SKM-1 treated with dmso at 0.1 percent for 144 hours (cell line): ENCODE data around the gene SCNN1A.
"Not testable (repeated sequence)": the region's sequence is repeated elsewhere in the genome, so short reads cannot be mapped to it uniquely, and the experiment has no call there.

Experiments used
- DNase-seq: peaks from one replicate; lab custom pipeline; 2025; ENCODE audit not compliant: unreplicated experiment; lab: John Stamatoyannopoulos, UW

Gene SCNN1A

GRCh38 chr12:6351622-6352021 lies 23.7 kb downstream of the SCNN1A start:
- no peak for DNase-seq

DNA sequence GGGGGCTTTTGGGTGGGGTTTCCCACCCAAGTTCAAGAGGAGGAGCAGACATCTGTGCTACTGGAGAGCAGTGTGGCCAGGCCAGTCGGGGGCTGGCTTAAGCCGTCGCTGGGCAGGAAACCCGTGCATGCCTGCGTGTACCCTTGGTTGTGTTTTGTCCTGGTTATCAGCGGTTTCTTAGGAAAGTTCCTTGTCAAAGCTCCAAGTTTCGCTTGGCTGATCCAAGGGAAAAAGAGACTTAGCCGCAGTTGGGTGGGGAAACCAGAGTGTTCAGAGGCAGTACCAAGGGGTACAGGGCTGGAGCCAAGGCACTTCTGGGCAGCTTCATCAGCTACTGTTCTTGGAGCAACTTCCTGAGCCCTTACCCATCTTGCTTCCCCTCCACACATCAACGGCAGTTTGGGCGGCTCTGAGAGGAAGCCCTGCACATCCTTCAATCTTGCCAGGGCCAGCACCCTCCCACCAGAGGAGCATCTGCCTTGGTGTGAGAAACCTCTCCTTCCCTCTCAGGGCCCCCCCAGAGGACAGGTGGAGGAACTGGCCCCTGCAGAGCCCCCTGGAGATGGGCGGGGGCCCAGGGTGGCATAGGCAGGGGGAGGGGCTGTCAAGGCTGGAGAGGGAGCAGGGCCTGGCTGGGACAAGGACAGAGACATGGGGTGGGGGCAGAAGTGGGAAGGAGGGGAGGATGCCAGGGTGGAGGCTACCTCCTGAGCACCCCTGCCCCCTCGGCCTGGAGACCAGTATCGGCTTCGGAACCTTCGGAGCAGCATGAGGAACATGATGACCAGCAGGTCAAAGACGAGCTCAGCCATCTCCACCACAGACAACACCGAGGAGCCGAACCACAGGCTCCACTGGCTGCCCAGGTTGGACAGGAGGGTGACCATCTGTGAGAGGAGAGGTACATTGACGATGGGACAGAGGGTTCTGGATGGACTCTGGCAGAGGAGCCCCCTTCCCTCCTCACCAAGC lies 27.7 kb downstream of the SCNN1A start:
- DNase-seq: no peak

GRCh38 chr12:6346942-6347341 lies 28.4 kb downstream of the SCNN1A start:
- DNase-seq: no peak

DNA sequence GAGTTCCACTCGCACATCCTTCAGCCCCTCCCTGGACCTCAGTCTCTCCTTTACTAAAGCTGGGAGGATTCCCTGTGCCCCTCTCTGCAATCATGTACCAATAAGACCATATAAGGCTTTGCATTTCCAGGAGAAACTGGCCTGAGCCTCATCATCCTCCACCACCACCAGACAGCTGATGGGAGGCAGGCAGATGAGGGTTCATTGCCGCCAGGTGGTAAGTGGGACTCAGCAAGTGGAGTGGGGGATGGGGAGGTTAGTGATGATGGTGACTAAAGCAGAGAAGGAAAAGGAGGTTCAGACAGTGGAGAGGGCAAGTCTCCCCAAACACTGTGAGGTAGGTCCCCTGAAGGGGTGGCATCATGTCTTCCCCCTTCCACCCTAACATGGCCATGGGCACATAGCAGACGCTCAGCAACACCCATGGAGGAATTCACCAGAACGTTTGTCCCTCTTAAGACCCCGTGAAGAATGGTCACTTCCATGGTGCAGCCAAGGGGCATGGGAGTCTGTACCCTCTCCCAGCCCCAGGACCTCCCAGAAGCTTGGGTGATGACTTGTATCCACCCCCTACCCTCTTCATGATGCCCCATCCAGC lies 29.0 kb downstream of the SCNN1A start:
- DNase-seq: no peak

DNA sequence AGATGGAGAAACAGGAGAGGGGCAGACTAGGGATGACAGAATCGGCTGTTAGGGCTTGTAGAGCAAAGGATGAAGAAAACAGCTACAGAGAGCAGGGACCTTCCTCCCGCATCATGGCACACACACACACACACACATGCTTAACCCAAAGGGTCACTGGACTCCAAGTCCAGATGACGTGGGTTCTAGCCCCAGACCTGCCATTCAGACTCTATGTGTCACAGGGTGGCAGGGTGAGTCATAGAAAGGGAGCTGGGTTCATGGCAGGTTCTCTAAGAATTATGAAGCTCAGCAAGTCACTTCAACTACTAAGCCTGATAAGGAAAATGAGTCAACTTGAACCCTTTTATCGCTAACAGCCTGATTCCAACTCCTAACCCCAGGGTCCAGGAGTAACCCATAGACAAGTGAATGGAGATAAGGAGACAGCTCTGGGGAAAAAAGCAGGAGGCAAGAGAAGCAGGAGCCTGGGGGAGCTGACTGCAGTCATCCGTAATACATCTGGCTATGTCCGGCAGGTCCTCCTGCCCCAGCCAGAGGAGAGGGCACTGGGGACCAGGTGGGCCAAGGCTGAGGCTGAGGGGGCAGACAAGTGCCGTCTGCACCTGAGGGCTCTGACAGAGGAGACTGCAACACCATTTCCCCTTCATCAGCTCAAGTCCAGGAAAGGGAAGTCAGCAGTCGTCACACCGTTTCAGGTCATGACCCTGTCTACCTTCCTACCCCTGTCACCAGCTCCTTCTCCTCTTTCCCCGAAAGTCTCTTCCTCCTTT lies 29.9 kb downstream of the SCNN1A start:
- DNase-seq: peak; percentile 42

DNA sequence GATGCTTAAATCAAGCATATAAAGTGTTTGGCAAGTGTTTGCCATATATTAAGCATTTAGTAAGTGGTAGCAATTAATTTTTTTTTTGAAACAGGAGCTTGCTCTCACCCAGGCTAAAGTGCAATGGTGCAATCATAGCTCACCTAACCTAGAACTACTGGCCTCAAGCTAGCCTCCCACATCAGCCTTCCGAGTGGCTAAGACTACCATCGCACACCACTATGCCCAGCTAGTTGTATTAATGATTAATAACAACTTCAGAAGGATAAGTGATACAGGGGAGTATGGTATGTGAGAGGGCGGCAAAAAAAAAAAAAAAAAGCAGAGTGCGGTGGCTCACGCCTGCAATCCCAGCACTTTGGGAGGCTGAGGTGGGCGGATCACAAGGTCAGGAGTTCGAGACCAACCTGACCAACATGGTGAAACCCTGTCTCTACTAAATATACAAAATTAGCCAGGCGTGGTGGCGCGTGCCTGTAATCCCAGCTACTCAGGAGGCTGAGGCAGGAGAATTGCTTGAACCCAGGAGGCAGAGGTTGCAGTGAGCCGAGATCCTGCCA lies 31.2 kb downstream of the SCNN1A start:
- not testable (repeated sequence) for DNase-seq

DNA sequence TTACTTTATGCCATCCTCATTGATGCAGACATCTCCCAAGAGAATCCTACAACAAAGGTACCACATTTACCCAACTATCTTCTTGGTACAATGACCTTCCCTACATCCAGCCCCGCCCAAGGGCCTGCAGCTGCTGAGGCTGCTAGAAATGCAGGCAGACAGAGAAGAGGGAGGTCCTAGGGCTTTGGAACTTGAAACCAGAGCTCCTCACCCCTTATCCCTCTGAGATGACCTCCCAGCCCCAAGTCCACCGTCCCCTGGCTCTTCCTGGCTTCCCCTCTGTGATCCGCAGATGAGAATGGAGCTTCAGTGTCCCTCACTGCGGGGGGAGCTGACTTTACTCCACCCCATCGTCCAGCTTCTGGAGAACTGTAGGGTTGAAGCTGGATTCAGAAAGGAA lies 31.8 kb downstream of the SCNN1A start:
- no peak for DNase-seq

DNA sequence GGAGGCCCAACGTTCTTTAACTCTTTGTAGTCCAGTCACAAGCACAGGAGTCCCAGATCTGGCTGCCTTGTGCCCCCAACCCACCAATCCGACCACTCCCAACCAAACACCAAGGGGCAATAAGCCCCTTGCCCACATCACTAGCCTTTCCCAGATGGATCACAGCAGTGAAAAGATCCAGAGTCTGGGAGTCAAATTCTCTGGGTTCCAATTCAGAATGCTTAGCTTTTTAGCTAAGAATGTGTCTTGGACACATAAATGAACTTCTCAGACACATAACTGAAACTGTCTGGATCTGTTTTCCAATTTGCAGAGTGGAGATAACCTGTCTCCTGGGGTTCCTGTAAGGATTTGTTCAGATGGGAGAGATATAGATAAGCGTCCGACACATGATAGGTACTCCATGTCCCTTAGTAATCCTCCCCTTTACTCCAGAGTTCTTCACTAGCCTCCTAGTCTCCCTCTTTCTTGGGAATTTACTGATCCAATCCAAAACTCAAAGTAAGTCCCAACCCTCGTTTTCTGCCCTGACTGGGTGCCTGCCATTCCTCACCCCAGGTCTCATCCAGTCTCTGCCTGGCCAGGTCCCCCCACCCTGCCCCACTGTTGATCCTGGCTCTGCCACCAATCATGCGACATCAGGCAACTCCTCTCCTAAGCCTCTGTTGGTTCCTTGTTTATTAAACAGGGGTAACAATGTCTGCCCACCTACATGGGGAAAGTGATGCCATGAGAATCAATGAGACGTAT lies 33.0 kb downstream of the SCNN1A start:
- DNase-seq: no peak

DNA sequence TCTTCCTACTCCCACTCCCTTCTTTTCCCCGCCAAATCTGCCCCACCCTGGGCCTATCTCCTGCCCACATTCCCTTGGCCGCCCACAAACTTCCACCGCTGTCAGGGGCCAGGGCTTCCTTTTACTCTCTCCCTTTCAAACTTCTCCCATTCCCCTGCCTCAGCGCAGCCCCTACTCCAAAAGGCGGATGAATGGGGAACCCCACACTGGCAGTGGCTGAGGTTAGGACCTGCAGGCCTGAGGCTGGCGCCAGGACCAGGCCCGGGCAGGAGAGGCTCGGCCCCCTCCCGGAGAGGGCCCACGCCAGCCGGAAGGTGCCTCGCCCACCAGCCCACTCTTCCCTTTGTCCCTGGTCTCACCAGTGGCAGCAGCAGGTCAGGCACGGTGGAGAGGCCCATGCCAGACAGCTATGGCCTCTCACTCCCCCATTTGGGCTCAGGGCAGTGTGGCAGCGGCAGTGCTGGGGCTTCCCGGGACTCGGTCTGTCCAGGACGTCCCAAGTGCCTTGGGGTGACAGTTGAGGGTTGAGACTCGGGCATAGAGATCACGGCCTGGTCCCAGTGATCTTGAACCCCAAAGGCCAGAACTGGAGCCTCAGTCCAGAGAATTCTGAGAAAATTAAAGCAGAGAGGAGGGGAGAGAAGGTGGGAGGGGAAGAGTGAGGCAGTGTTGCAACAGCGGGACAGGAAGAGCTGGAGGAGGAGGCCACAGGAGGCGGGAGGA lies 33.8 kb downstream of the SCNN1A start, which contains the start of gene TNFRSF1A:
TNFRSF1A (minus strand) TSS at position 660 of the 723 bp plus-strand sequence; CDS start at position 398, 262 bp downstream.
- peak; percentile 77 for DNase-seq

DNA sequence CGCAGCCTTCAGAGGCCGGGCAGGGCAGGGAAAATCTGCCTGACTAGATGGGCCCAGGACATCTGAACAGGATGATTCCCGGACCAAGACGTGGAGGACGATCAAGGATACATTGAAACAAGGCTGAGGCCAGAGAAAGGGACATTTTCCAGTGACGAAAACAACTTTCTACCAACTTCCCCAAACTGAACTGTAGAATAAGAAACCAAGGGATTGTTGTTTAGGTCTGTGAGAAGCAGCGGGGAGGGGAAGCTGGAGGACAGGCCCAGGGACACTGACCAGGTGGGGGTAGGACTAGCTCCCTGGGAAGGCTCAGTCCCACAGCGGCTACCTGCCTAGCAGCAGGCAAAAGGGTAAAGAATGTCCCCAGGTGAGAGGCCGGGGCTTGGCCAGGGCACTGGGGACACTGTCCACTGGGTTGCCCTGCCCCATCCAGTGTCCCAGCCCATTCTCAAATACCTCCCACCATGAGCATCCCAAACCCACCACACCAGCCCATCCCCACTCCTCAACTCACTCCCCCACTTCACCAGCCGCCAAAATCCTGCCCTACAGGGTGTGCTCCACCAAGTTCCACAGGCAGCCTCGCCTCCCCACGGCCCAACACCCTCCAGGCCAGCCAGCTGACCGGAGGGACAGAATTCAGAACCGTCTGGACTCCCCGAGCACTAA lies 34.5 kb downstream of the SCNN1A start:
- peak; percentile 16 for DNase-seq

- DNase-seq: no peak
Measured at GRCh38 chr12:6340032-6340638, 35.2 kb downstream of the SCNN1A start.

DNA sequence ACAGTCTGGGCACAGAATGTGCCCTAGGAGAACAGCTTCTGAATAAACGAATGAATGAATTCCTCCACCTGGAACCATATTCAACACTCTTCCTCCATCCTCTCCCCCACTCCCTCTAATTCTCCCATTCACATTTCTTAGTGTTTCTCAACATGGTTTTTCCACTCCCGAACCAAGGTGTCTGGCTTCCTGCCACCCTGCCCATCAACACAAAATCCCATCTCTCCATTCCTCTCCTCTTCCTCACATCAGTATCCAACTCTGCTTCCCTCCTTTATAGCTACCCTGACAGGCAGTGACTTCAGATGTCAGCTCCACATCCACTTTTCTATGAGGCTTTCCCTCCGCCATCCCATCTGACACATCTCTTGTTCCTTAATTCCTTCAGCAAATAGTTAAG lies 36.4 kb downstream of the SCNN1A start:
- DNase-seq: no peak

- DNase-seq: not testable (repeated sequence)
Measured at GRCh38 chr12:6338536-6338935, 36.8 kb downstream of the SCNN1A start.

- DNase-seq: no peak
Measured at GRCh38 chr12:6337958-6338433, 37.4 kb downstream of the SCNN1A start.

- peak; percentile 16 for DNase-seq
Measured at GRCh38 chr12:6336889-6337853, 38.2 kb downstream of the SCNN1A start.

DNA sequence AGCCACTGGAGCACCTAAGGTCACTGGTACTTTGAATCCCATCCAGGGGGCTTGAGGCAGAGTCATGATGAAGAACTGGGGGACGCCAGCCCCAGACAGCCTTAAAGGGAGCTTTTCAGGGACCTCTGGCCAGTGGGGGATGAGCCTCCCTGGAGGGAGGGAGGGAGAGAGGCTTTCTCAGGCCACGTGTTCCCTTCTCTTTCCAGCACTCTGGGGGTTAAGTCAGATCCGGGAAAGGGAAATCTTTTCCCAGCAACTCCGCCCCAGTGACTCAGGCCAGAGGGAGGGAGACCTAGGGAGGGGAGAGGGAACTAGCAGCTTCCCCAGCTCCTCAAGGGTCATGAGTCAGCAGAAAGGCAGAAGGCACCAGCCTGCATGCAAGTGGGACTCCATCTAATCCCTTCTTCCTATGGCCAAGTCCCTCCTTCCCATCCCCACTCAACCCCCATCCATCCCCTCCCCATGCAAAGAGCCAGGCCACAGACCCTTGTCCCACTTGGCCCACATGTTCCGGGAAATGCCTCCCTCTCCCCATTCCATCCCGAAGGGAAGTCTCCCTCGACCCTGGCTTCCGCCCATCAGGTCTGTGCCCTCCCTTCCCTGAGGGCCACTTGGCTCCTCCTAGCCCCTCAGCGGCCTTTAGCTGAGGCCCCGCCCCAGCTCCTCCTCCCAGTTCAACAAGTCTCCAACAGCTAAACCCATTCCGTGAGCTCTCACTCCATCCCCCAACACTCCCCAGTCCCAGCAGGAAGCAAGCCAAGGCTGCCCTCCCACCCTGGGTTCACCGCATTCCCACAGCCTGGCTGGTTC lies 39.1 kb downstream of the SCNN1A start:
- DNase-seq: peak; percentile 67
